Daoy (cell line): ENCODE results near the gene SLC12A7. TPM values are rescaled to one million over a fixed set of nuclear protein-coding genes. Genes with fewer than 3 reads are reported as not detected.
"Not testable (repeated sequence)": the region's sequence is repeated elsewhere in the genome, so short reads cannot be mapped to it uniquely, and the experiment has no call there.

Experiments
- DNase-seq: peaks from one replicate; pipeline ENCODE4 v3.0.0-alpha.2; 2015; ENCODE audit warnings: low read depth
- total RNA-seq: library from RNA; depleted of rRNA; stranded (reverse); fragments of >200 nt; shearing (Covaris generic); gene quantifications from 2 replicates; pipeline ENCODE4 v1.2.3, GENCODE V29; 2014; rRNA removed

Gene SLC12A7
- total RNA-seq, 1 experiment from 2014 or later, result 3.0 TPM

DNA sequence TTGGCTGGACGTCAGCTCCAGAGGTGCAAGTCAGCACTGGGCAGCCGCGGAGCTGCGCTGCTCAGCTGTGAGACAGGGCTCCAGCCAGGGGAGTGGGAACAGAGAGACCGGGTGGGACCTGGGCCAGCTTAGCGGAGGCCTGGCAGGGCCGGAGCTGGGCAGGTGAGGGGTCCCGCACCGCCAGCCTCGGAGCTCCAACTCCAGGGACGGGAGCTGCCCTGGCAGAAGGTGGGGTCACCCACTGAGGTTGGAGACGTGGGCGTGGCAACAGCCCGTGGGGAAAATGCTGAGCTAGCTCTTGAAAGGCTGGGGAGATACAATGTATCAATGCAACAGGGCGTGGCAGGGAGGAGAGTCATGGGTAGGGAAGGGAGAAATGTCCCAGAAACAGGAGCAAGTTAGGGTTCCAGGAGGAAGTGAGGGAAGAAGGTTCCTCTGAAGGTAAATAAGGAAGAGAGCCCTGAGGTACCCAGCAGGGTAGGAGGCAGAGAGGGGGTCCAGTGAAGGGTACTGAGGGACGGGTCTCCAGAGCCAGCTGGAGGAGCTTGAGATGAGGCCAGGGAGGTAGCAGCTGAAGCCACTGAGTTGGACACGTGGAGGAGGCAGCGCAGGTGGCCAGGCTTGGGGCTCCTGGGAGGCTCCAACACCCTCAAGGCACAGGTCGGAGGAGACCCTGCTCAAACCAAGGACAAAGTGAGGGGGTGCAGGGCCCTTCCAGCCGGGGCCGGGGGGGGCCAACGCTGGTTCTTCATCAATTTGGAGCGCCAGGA, 104.0 kb downstream of the SLC12A7 start:
- DNase-seq, result no peak

DNA sequence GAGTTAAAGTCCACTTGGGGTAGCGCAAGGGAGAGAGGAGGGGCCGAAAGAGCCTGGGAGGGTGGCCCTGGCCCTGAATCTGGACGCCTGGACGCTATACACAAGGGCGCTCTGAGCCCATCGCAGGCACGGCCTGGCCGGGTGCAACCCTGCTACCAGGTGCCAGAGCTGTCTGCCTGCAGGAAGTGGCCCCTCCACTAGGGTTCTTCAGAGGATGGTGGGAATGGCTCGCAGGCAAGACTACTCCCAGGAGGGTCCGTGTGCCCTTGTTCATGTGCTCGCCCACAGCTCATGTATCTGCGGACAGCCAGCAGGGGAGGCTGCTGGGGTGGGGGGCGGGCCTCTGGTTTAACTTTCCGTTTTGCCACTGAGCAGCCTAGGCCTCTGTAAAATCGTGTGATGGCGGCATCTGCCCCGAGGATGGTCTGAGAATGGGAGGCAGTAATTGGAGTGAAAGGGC, 104.6 kb downstream of the SLC12A7 start:
- no peak for DNase-seq

DNA sequence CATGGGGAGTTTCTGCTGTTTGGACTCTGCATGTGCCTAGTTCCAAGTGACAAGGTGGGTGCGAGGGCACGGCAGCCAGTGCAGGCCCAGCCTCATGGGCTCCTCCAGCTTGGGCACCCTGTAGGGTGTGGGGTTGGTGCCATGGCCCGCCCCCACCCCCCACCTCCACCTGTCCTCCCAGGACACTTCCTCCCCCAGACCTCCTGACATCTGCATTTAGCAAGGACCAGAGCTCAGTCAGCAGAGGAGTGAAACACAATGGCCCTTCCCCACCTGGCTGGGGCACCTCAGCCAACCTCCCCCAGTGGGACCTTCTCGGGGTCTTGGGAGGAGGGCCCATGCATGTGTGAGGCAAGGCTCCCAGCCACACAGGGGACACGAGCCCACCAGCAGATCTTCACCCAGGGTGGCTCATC, 105.2 kb downstream of the SLC12A7 start:
- DNase-seq, result no peak

DNA sequence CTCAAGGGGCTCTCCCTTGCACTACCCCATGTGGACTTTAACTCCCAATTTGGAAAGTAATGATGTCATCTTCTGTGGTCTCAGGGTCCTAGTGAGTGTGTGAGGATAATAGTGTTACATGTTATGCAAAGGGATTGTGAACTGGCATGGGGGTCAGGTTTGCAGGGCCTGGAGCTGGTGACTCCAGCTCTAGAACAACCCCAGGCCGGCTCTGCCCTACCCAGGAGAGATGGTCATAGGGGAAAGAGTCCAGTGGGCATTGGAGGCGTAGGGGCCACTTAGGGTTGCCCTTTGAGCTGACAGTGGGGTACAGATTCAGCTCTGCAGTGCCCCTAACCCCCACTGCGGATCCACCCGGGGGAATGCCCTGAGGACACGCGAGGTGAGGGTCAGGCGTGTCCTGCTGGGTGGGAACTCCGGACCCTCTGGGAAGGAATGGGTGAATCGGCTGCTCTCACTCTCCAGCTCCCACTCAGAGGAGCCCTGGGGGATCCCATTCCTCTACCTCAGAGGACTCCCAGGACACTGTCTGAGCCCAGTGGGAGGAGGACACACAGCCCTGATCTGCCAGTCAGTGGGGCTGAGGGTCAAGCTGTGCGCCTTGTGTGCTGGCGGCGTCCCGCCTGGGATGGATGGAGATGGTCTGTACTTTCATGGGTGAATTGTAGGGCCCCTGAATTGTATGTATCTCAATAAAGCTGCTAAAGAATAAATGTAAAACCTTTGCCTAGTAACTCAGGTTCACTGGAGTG, 105.8 kb downstream of the SLC12A7 start:
- no peak for DNase-seq

DNA sequence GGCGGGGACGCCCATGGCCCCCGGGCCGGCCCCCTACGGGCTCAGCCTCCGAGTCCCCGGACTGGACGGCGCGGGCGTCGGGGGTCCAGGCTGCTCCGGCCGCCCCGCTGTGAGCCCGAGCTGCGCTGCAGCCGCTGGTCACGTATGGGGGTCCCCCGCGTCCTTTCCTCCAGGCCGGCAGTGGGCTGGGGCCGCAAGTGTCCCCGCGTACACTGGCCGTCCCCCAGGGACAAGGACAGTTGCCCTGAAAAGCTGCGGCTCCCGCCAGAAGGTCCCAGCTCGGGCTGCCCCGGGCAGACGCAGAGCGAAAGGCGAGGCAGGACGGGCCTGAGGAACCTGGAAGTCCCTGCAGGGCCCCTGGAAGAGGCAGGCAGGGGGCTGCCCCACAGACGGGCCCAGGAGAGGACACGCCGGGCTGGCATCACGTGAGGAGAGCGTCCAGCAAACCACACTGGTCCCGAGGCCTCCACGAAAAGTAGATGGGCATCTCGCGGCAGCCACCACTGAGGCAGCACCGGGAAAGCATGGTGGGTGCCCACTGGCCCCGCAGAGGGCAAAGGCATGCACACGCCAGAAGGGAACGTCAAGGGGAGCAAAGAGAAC, 106.5 kb downstream of the SLC12A7 start:
- DNase-seq, result no peak

DNA sequence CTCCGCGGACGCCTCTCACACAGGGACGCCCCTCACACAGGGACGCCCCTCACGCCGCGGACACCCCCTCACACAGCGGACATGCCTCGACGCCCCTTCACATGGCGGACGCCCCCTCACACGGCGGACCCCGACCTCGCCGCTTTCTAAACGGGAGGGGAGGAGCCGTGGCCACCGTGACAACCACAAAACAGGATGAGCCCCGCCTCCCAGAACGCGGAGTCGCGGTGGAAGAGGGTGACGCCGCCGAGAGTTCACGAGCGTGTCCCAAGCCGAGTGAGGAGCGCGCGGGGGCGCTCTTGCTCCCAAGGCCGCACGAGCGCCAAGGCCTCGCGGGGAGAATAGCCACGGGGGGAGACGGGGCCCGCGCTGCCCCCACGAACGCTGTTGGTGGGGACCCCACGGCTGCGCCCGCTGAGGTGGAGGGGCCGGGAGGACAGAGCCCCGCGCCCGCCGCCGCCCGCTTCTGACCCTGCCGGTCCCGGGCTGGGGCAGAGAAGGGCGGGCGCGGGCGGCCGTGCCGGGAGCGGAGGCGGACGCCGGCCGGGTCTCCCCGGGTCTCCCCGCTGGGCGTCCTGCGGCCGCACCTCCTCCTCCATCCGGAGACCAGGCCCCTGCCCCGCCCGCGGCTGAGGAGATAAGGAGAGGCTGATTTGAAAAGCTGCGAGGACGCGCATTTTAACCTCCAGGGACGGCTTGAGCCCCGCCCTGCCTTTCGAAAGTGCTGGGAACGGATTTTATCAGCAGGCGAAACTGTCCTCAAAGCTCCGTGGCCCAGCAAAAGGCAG, 107.2 kb downstream of the SLC12A7 start:
- peak; percentile 59 for DNase-seq

DNA sequence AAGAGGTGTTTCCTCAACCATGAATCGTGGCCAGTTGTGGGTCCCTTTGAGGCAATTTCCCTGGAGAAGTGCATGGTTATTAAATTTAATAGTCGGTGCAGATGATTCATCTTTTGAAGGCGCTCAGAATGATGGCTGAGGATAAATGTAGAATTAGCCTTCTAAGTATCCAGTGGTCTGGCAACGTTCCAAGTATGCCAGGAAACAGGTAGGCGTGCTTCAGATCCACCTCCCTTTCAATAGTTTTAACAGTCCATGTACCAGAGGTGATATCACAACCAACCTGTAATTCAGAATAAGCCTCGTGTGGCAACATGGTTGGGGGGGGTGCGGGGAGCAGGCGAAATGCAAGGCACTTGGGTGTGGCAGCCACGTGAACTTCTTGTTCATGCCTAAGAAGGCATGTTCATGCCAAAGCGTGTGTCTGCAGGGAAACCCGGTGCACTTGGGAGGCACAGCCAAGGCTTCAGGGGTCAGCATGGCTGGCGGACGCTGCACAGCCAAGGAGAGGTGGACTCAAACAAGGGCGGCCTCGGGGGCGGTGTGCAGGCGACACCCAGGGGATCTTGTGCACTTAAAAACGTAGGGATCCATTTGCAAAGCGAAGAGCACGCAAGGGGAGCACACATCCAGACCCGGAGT, 108.4 kb downstream of the SLC12A7 start:
- peak; percentile 78 for DNase-seq

DNA sequence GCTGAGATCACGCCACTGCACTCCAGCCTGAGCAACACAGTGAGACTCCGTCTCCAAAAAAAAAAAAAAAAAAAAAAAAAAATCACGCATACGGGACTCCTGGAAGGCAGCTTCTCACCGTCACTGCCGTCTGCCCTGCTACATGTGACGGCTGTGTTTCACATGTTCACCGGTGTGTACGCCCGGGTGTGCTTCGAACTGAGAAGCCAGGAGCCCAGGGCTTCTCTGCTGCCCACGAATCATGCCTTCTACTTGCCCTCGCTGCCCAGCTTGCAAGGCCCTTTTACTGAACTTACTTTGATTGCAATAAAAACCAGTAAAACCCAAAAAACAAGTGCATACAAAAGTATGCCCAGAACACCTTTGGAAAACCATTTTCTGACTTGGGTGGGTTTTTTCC, 109.0 kb downstream of the SLC12A7 start:
- no peak for DNase-seq

DNA sequence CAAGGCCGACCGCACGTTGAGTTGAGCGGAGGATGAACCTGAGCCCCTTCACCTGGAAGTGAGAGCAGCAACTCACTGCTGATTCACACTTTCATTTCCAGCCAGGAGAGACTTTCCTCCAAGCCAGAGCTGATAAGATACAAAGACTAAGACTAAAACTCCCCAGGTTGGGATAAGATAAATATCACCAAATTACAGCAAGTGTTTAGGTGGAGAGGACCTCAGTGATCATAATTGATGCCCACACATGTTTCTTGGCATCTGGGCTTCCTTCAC, 109.7 kb downstream of the SLC12A7 start:
- no peak for DNase-seq

DNA sequence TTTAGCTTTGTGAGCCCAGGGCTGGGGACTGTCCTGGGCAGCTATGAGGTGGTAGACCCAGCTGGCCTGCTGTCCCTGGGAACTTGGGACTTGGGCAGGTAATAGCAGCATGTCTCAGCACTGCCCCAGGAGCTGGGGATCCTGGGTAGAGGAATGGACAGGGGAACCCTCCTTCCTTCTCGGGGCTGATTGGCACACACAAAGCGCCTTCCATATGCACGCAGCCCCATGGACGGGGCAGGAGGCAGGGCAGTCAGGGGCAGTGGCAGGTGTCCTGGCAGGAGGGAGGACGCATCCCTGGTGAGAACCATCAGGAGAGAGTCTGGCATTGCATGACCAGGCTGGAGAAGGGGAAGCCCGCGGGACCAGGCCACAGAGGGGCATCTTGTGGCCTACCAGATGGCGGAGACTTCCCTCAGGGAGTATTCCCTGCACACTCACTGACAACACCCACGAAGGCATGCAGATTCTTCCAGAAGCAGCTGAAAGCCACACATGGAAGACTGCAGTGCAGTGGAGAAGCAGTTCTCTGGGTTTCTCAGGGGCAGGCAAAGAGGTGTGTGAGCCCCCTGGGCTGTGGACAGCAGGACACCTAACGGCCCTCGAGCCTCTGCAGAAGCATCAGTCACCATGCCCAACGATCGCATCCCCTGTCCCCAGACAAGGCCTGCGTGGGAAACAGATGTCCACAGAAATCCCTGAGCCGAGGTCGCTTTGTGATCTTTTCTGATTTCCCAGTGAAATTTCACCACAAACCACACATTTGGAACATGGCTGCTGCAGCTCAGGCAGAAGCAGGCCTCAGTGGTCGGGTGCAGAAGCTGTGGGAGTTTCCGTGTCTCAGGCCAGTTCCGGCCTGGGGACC, 110.2 kb downstream of the SLC12A7 start:
- DNase-seq, result no peak

DNA sequence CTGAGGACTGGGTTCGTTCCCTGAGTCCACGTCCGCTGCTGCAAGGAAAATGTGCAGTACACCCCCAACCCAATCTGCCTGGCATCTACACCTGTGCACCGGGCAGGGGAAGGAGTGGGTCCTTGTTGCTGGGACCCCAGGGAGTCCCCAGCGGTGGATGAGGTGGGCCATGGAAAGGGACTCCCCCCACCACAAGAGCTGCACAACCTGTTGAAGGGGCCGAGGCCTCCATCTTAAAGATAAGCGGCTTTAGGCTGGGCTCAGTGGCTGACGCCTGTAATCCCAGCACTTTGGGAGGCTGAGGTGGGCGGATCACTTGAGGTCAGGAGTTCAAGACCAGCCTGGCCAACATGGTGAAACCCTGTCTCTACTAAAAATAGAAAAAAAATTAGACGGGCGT, 111.0 kb downstream of the SLC12A7 start:
- DNase-seq, result not testable (repeated sequence)

Other genes starting within 250 kb of the SLC12A7 start
- gene BRD9, start 219.3 kb downstream of the SLC12A7 start, total RNA-seq, result 37.4 and 42.9 TPM in 2 replicates
- gene TRIP13, start 219.2 kb downstream of the SLC12A7 start, total RNA-seq, result 83.4 and 88.9 TPM in 2 replicates
- 0.45 and 1.3 TPM in 2 replicates for gene NKD2, start 103.3 kb downstream of the SLC12A7 start, total RNA-seq
- gene SLC6A19, start 89.5 kb upstream of the SLC12A7 start, total RNA-seq, result not detected in 2 replicates
- gene SLC6A18, start 113.3 kb upstream of the SLC12A7 start, total RNA-seq, result not detected in 2 replicates
- gene TERT, start 183.0 kb upstream of the SLC12A7 start, total RNA-seq, result 3.9 and 8.8 TPM in 2 replicates
- gene CLPTM1L, start 233.0 kb upstream of the SLC12A7 start, total RNA-seq, result 176 and 204 TPM in 2 replicates